Measurements from ENCODE around the gene IST1.

IST1 gene

GRCh38 chr16:71851746-71852145 is 43.6 kb upstream of the IST1 start:
- H3K36me3 Mint-ChIP-seq (ENCODE audit: low read depth): peaks cover 51% of the 10 kb centered on the region
- peaks cover 3% of the 10 kb centered on the region for H3K27me3 Mint-ChIP-seq (ENCODE audit: low read depth)
- TF ChIP-seq CTCF (IDR thresholded peaks at IDR 0.05; ENCODE audit: unreplicated experiment in 3 of 3): no peak
- no peak overlapping the region for H3K27ac Mint-ChIP-seq
- peaks cover 10% of the 10 kb centered on the region for H3K4me1 Mint-ChIP-seq
- no peak overlapping the region for H3K4me3 Mint-ChIP-seq
- H3K9me3 Mint-ChIP-seq: no peaks in the 10 kb centered on the region

GRCh38 chr16:71852158-71852557 is 43.2 kb upstream of the IST1 start:
- TF ChIP-seq CTCF (IDR thresholded peaks at IDR 0.05; ENCODE audit: unreplicated experiment in 3 of 3): no peak
- peaks cover 3% of the 10 kb centered on the region for H3K27me3 Mint-ChIP-seq (ENCODE audit: low read depth)
- H3K9me3 Mint-ChIP-seq: no peaks in the 10 kb centered on the region
- H3K36me3 Mint-ChIP-seq (ENCODE audit: low read depth): peaks cover 51% of the 10 kb centered on the region
- H3K27ac Mint-ChIP-seq: no peak overlapping the region
- H3K4me3 Mint-ChIP-seq: no peak overlapping the region
- H3K4me1 Mint-ChIP-seq: peaks cover 6% of the 10 kb centered on the region

DNA sequence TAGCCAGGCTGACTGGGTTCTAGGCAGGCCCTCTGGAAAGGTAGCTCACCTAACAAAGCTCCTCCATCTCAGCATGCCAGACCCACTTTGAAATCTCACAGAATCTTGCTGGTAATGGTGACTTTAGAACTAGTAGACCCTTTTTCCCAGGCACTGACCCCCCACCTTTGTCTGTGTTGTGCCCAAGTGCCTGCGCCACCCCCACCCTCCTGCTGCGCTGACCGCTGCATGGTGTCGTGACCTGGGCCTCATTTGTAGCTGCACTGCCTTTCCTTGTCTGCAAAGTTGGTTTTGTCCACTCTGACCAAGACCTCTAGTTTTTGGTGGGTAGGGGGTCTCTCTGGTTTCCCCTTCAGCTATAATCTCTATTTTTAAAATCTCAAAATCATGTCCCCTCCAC is 42.8 kb upstream of the IST1 start:
- no peak overlapping the region for H3K4me3 Mint-ChIP-seq
- TF ChIP-seq CTCF (IDR thresholded peaks at IDR 0.05; ENCODE audit: unreplicated experiment in 3 of 3): no peak
- peaks cover 2% of the 10 kb centered on the region for H3K4me1 Mint-ChIP-seq
- H3K27me3 Mint-ChIP-seq (ENCODE audit: low read depth): peaks cover 3% of the 10 kb centered on the region
- H3K27ac Mint-ChIP-seq: no peak overlapping the region
- H3K36me3 Mint-ChIP-seq (ENCODE audit: low read depth): peaks cover 55% of the 10 kb centered on the region
- no peaks in the 10 kb centered on the region for H3K9me3 Mint-ChIP-seq

DNA sequence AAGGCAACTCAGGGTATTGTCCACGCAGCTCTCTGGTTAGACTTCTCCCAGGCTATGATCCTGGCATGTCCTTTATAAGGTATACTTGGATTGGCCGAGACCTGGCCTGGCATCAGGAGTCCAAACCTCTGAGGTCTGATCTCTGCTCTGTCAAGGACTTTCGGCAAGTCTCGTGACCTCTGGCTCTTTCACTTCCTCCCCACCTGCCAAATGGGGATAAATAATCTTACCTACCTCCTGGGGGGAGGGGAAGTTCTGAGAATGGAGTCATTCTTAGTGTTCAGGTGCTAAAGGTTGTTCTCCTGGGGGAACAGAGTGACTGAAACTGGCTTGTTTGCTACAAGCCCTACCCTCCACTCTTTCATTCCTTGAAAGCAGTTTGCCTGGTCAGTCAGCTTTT is 41.9 kb upstream of the IST1 start:
- no peaks in the 10 kb centered on the region for H3K4me1 Mint-ChIP-seq
- TF ChIP-seq CTCF (IDR thresholded peaks at IDR 0.05; ENCODE audit: unreplicated experiment in 3 of 3): no peak
- peaks cover 3% of the 10 kb centered on the region for H3K27me3 Mint-ChIP-seq (ENCODE audit: low read depth)
- H3K27ac Mint-ChIP-seq: no peak overlapping the region
- H3K36me3 Mint-ChIP-seq (ENCODE audit: low read depth): peaks cover 52% of the 10 kb centered on the region
- H3K4me3 Mint-ChIP-seq: no peak overlapping the region
- no peaks in the 10 kb centered on the region for H3K9me3 Mint-ChIP-seq

DNA sequence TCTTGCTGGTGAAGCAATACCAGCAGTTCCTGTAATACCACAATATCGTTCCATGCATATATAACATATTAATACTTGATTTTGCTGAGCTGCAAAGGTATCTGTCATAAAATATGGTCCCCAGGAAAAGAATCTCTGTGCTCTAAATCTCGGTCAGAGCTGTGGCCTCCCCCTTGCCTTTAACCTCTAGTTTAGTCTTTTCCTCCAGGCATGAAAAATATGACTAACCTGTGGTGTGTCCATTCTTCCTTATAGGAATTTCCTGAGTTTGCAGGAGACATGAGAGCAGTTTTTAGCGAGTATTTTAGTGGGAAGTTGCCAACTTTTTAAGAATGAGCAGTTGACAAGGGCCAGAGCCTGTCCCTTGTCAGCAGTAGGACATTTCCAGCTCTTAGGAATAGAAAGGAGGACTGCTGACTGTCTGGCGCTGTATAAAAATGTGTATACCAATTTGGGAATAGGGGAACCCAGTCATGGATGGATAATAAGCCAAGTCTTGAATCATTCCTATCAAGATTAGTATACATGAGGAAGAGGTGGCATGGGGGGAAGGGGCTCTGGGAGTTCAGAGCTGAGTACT is 40.9 kb upstream of the IST1 start:
- no peaks in the 10 kb centered on the region for H3K9me3 Mint-ChIP-seq
- peaks cover 3% of the 10 kb centered on the region for H3K27me3 Mint-ChIP-seq (ENCODE audit: low read depth)
- no peak overlapping the region for H3K4me3 Mint-ChIP-seq
- no peak for TF ChIP-seq CTCF (IDR thresholded peaks at IDR 0.05; ENCODE audit: unreplicated experiment in 3 of 3)
- H3K27ac Mint-ChIP-seq: no peak overlapping the region
- H3K36me3 Mint-ChIP-seq (ENCODE audit: low read depth): peaks cover 52% of the 10 kb centered on the region
- H3K4me1 Mint-ChIP-seq: peaks cover 5% of the 10 kb centered on the region

GRCh38 chr16:71855937-71856662 is 39.2 kb upstream of the IST1 start:
- H3K9me3 Mint-ChIP-seq: no peaks in the 10 kb centered on the region
- no peak for TF ChIP-seq CTCF (IDR thresholded peaks at IDR 0.05; ENCODE audit: unreplicated experiment in 3 of 3)
- peaks cover 5% of the 10 kb centered on the region for H3K4me1 Mint-ChIP-seq
- H3K4me3 Mint-ChIP-seq: no peak overlapping the region
- peaks cover 51% of the 10 kb centered on the region for H3K36me3 Mint-ChIP-seq (ENCODE audit: low read depth)
- peak overlapping the region in 1 of 3 experiments; percentile 32 for H3K27ac Mint-ChIP-seq
- peaks cover 3% of the 10 kb centered on the region for H3K27me3 Mint-ChIP-seq (ENCODE audit: low read depth)
